Mesenchymal stem cell (in vitro differentiated cells and primary cell): ENCODE data around the gene EPB42.
A peak's percentile ranks its signal among the peaks of the same experiment; 100 is the strongest.

Experiments used
- DNase-seq: peaks from one replicate; pipeline ENCODE4 v3.0.0-alpha.2; 2013
- H2AFZ ChIP-seq: one replicate; pipeline ENCODE4 v1.6.1; 2013; ENCODE audit warnings: low read depth, mild to moderate bottlenecking, control low read depth, inconsistent platforms, low read length, moderate library complexity
- H2AK5ac ChIP-seq: 2 replicates; pipeline ENCODE4 v1.6.1; 2013; ENCODE audit warnings: low read length, moderate library complexity, mild to moderate bottlenecking, inconsistent platforms; ENCODE audit not compliant: severe bottlenecking
- H2BK120ac ChIP-seq: one replicate; pipeline ENCODE4 v1.6.1; 2013; ENCODE audit warnings: low read depth, mild to moderate bottlenecking, inconsistent platforms, low read length, moderate library complexity
- H2BK12ac ChIP-seq, 2 experiments: one replicate each; pipeline ENCODE4 v1.6.1; 2013; ENCODE audit warnings: inconsistent platforms in 2 of 2, low read length in 2 of 2, mild to moderate bottlenecking in 2 of 2, moderate library complexity in 2 of 2, control low read depth in 1 of 2
- H2BK15ac ChIP-seq: one replicate; pipeline ENCODE4 v1.6.1; 2013; ENCODE audit warnings: mild to moderate bottlenecking, low read depth, inconsistent platforms; ENCODE audit not compliant: poor library complexity, severe bottlenecking
- H2BK5ac ChIP-seq: 2 replicates; pipeline ENCODE4 v1.6.1; 2013; ENCODE audit warnings: low read depth, mild to moderate bottlenecking, low read length, control low read depth, inconsistent platforms; ENCODE audit not compliant: poor library complexity, severe bottlenecking
- H3K14ac ChIP-seq, 2 experiments: one replicate each; pipeline ENCODE4 v1.6.1; 2013; ENCODE audit warnings: inconsistent platforms in 2 of 2, low read length in 2 of 2, control low read depth in 1 of 2, mild to moderate bottlenecking in 1 of 2, moderate library complexity in 1 of 2
- H3K18ac ChIP-seq, 2 experiments: one replicate each; pipeline ENCODE4 v1.6.1; 2013; ENCODE audit warnings: inconsistent platforms in 2 of 2, low read length in 2 of 2, control low read depth in 1 of 2, low read depth in 1 of 2, mild to moderate bottlenecking in 1 of 2
- H3K23ac ChIP-seq, 2 experiments: one replicate each; pipeline ENCODE4 v1.6.1; 2013; ENCODE audit warnings: inconsistent platforms in 2 of 2, low read length in 2 of 2, mild to moderate bottlenecking in 2 of 2, moderate library complexity in 2 of 2, control low read depth in 1 of 2
- H3K27ac ChIP-seq: 2 replicates; pipeline ENCODE4 v1.5.1; 2013; ENCODE audit warnings: mild to moderate bottlenecking, moderate library complexity, low read length, control low read depth, inconsistent platforms; ENCODE audit not compliant: poor library complexity, severe bottlenecking
- H3K27me3 ChIP-seq, 2 experiments: 2 replicates each; pipeline versions ENCODE4 v1.6.1 to v1.7.0; 2013; ENCODE audit warnings: low read length in 2 of 2, mild to moderate bottlenecking in 2 of 2, moderate library complexity in 2 of 2, control low read depth in 1 of 2, inconsistent platforms in 1 of 2; ENCODE audit not compliant: control insufficient read depth in 1 of 2, insufficient read depth in 1 of 2
- H3K36me3 ChIP-seq, 2 experiments: 2 replicates each; pipeline versions ENCODE4 v1.6.1 to v1.7.0; 2013; ENCODE audit warnings: low read length in 2 of 2, control low read depth in 1 of 2, inconsistent platforms in 1 of 2, low read depth in 1 of 2, mild to moderate bottlenecking in 1 of 2; ENCODE audit not compliant: insufficient read depth in 2 of 2, control insufficient read depth in 1 of 2
- H3K4ac ChIP-seq, 2 experiments: one replicate each; pipeline ENCODE4 v1.6.1; 2013; ENCODE audit warnings: inconsistent platforms in 2 of 2, low read length in 2 of 2, mild to moderate bottlenecking in 2 of 2, moderate library complexity in 2 of 2, control low read depth in 1 of 2, low read depth in 1 of 2
- H3K4me1 ChIP-seq: 2 replicates; pipeline ENCODE4 v1.6.1; 2013; ENCODE audit warnings: low read depth, low read length, control low read depth; ENCODE audit not compliant: control insufficient read depth, insufficient read depth
- H3K4me2 ChIP-seq: 2 replicates; pipeline ENCODE4 v1.6.1; 2013; ENCODE audit warnings: low read length, mild to moderate bottlenecking, inconsistent platforms; ENCODE audit not compliant: poor library complexity, severe bottlenecking
- H3K4me3 ChIP-seq, 2 experiments: 2 replicates each; pipeline versions ENCODE4 v1.5.1 to v1.7.0; 2013; ENCODE audit warnings: low read length in 2 of 2, mild to moderate bottlenecking in 2 of 2, control low read depth in 1 of 2, low read depth in 1 of 2; ENCODE audit not compliant: insufficient read depth in 1 of 2
- H3K79me1 ChIP-seq: replicated peaks from 2 replicates; pipeline ENCODE4 v1.6.1; 2013; ENCODE audit warnings: mild to moderate bottlenecking, control low read depth, low read length, inconsistent platforms; ENCODE audit not compliant: poor library complexity, severe bottlenecking
- H3K9ac ChIP-seq: 2 replicates; pipeline ENCODE4 v1.7.0; 2013; ENCODE audit warnings: mild to moderate bottlenecking, low read length, moderate library complexity
- H3K9me3 ChIP-seq: 2 replicates; pipeline ENCODE4 v1.7.0; 2013; ENCODE audit warnings: mild to moderate bottlenecking, low read length; ENCODE audit not compliant: control insufficient read depth
- H4K8ac ChIP-seq: one replicate; pipeline ENCODE4 v1.6.1; 2013; ENCODE audit warnings: inconsistent platforms, mild to moderate bottlenecking, low read length, moderate library complexity
- H4K91ac ChIP-seq: one replicate; pipeline ENCODE4 v1.6.1; 2013; ENCODE audit warnings: mild to moderate bottlenecking, low read length, inconsistent platforms
- WGBS: methylation state at CpG from one replicate; pipeline ENCODE4 v1.1.7; 2013; ENCODE audit warnings: mixed read lengths; 5-methylcytosine and 5-hydroxymethylcytosine counted together

Gene EPB42

GRCh38 chr15:43241100-43241499 is 20.3 kb upstream of the EPB42 start:
- H3K27me3 ChIP-seq = peaks cover 8 to 16% of the 10 kb centered on the region in 2 experiments
- H2AK5ac ChIP-seq = no peak overlapping the region
- no peak overlapping the region for H3K4me3 ChIP-seq
- peaks cover 8% of the 10 kb centered on the region for H3K4me1 ChIP-seq
- H2BK120ac ChIP-seq = no peak overlapping the region
- 87% methylated on average over 1 of the region's 1 CpG for WGBS
- DNase-seq = no peak
- H2BK12ac ChIP-seq = no peak overlapping the region
- no peaks in the 10 kb centered on the region for H3K9me3 ChIP-seq
- H4K8ac ChIP-seq = no peak overlapping the region
- H2AFZ ChIP-seq = no peak overlapping the region
- no peaks in the 10 kb centered on the region for H3K36me3 ChIP-seq
- H4K91ac ChIP-seq = no peak overlapping the region
- no peaks in the 10 kb centered on the region for H3K79me1 ChIP-seq
- H3K14ac ChIP-seq = no peak overlapping the region
- H2BK5ac ChIP-seq = no peak overlapping the region
- no peak overlapping the region for H3K4me2 ChIP-seq
- H3K23ac ChIP-seq = no peak overlapping the region
- H3K18ac ChIP-seq = no peak overlapping the region
- H2BK15ac ChIP-seq = no peak overlapping the region
- H3K4ac ChIP-seq = no peak overlapping the region
- no peak overlapping the region for H3K27ac ChIP-seq
- H3K9ac ChIP-seq = peak overlapping the region; percentile 39

- peaks cover 8% of the 10 kb centered on the region for H3K4me1 ChIP-seq
Measured at GRCh38 chr15:43239732-43240491, 19.1 kb upstream of the EPB42 start.

GRCh38 chr15:43238671-43239131 is 17.9 kb upstream of the EPB42 start:
- H3K27me3 ChIP-seq = peaks cover 17 to 19% of the 10 kb centered on the region in 2 experiments
- no peak overlapping the region for H2BK5ac ChIP-seq
- H3K4me3 ChIP-seq = no peak overlapping the region
- H3K4me2 ChIP-seq = no peak overlapping the region
- H2BK12ac ChIP-seq = no peak overlapping the region
- no peak overlapping the region for H3K4ac ChIP-seq
- peaks cover 8% of the 10 kb centered on the region for H3K4me1 ChIP-seq
- no peaks in the 10 kb centered on the region for H3K79me1 ChIP-seq
- no peak overlapping the region for H2AFZ ChIP-seq
- H4K91ac ChIP-seq = no peak overlapping the region
- no peak overlapping the region for H3K18ac ChIP-seq
- no peak overlapping the region for H2BK15ac ChIP-seq
- H3K27ac ChIP-seq = no peak overlapping the region
- DNase-seq = no peak
- no peak overlapping the region for H2BK120ac ChIP-seq
- no peaks in the 10 kb centered on the region for H3K9me3 ChIP-seq
- H4K8ac ChIP-seq = no peak overlapping the region
- no peak overlapping the region for H3K14ac ChIP-seq
- no peak overlapping the region for H2AK5ac ChIP-seq
- no peaks in the 10 kb centered on the region for H3K36me3 ChIP-seq
- no peak overlapping the region for H3K9ac ChIP-seq
- H3K23ac ChIP-seq = no peak overlapping the region
- whole genome bisulfite sequencing = 83% methylated on average over 10 of the region's 10 CpGs

More at GRCh38 chr15:43239732-43240491, 19.1 kb upstream of the EPB42 start:
- H2BK12ac ChIP-seq = no peak overlapping the region
- no peak overlapping the region for H3K27ac ChIP-seq
- H3K36me3 ChIP-seq = no peaks in the 10 kb centered on the region
- H3K79me1 ChIP-seq = no peaks in the 10 kb centered on the region
- H2BK5ac ChIP-seq = no peak overlapping the region
- no peak overlapping the region for H3K23ac ChIP-seq
- no peak overlapping the region for H2BK120ac ChIP-seq
- H4K8ac ChIP-seq = no peak overlapping the region
- no peak overlapping the region for H4K91ac ChIP-seq
- H3K4me3 ChIP-seq = no peak overlapping the region
- H2AK5ac ChIP-seq = no peak overlapping the region
- no peak overlapping the region for H3K18ac ChIP-seq
- WGBS = 79% methylated on average over 7 of the region's 7 CpGs
- DNase-seq = no peak
- no peak overlapping the region for H2AFZ ChIP-seq
- H3K27me3 ChIP-seq = peaks cover 9 to 16% of the 10 kb centered on the region in 2 experiments
- H3K9ac ChIP-seq = no peak overlapping the region
- no peak overlapping the region for H3K4me2 ChIP-seq
- H3K14ac ChIP-seq = no peak overlapping the region
- no peaks in the 10 kb centered on the region for H3K9me3 ChIP-seq
- no peak overlapping the region for H2BK15ac ChIP-seq
- H3K4ac ChIP-seq = no peak overlapping the region

- no peak for DNase-seq
- Histone ChIP-seq H3K4me3 (no peak overlapping the region), H2BK15ac (peak overlapping the region; percentile 62), H3K79me1 (no peaks in the 10 kb centered on the region), H3K9me3 (no peaks in the 10 kb centered on the region), H4K91ac (no peak overlapping the region), H2AK5ac (peak overlapping the region; percentile 12), H2AFZ (no peak overlapping the region), H3K23ac (no peak overlapping the region), H3K36me3 (no peaks in the 10 kb centered on the region), H2BK12ac (no peak overlapping the region), H3K4ac (no peak overlapping the region), H3K14ac (peak overlapping the region in 1 of 2 experiments; percentile 14), H3K27me3 (peaks cover 19 to 25% of the 10 kb centered on the region in 2 experiments), H2BK5ac (no peak overlapping the region), H3K27ac (no peak overlapping the region), H3K18ac (no peak overlapping the region), H4K8ac (no peak overlapping the region), H3K4me2 (no peak overlapping the region), H3K9ac (no peak overlapping the region), H3K4me1 (peaks cover 8% of the 10 kb centered on the region), H2BK120ac (no peak overlapping the region)
- WGBS = 76% methylated on average over 8 of the region's 9 CpGs
Measured at GRCh38 chr15:43237842-43238470, 17.1 kb upstream of the EPB42 start.
